SH-SY5Y (cell line): ENCODE data around the gene PIN4.

Source experiments
- GATA2 ChIP-seq: IDR thresholded peaks from 2 replicates; pipeline ENCODE4 v1.6.1; 2011; ENCODE audit warnings: mild to moderate bottlenecking, low read depth, low read length
- GATA3 ChIP-seq: IDR thresholded peaks from 2 replicates; pipeline ENCODE4 v1.6.1; 2011; ENCODE audit warnings: low read depth, mild to moderate bottlenecking, low read length, moderate library complexity

DNA sequence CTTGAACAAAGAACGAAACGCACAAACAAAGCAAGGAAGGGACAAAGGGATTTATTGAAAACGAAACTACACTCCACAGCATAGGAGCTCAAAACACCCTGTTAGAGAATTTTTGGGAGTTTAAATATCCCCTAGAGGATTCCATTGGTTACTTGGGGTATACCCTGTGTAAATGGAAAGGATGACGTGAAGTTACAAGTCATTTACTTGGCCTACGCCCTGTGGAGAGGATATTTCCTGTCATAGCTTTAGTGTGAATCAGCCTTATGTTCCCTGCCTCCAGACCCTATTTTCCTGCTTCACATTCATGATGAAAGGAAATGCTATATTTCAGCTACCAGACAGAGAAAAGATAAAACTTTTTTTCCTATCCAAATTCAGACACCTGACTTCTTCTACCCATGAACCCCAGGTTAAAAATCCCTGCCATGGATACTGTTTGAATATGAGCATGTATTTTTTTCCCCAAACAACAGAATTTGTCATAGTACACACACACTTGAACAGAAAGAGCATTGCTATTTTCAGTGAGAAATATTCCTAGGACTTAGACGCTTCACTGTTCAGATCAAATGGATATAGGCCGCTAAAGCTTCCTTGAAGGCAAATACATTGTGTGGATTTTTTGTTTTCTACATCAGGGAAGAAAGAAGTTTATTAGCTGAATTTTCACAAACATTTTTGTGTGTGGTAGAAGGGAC is 20.4 kb downstream of the PIN4 start:
- no peak for TF ChIP-seq GATA3
- TF ChIP-seq GATA2 = no peak
